Hematopoietic multipotent progenitor cell treated with erythropoietin and hydrocortisone succinate and interleukin-3 and kit ligand, for 6 days (in vitro differentiated cells): ENCODE data around the gene MSH5.

Experiments used
- DNase-seq: peaks from one replicate; pipeline ENCODE4 v3.0.0-alpha.2; 2015

Gene MSH5

DNA sequence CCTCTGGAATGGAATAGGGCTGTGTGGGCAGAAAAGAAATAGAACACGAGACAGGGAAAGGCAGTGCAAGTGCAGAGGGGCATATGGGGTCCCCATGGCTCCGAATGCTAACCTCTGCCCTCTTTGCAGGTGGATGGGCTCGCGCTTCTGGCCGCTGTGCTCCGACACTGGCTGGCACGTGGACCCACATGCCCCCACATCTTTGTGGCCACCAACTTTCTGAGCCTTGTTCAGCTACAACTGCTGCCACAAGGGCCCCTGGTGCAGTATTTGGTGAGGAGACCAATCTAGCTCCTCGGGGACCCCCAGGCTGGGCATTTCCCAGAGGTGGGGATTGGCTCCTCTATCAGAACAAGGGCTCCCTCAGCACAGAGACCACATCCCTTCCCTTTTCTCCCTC lies 21.5 kb downstream of the MSH5 start:
- DNase-seq: no peak

GRCh38 chr6:31762356-31762755 lies 22.6 kb downstream of the MSH5 start, which contains the start of gene SAPCD1:
TSS of gene SAPCD1 (plus strand) at chr6:31762656. CDS start at chr6:31763055, 399 bp downstream.
- no peak for DNase-seq

DNA sequence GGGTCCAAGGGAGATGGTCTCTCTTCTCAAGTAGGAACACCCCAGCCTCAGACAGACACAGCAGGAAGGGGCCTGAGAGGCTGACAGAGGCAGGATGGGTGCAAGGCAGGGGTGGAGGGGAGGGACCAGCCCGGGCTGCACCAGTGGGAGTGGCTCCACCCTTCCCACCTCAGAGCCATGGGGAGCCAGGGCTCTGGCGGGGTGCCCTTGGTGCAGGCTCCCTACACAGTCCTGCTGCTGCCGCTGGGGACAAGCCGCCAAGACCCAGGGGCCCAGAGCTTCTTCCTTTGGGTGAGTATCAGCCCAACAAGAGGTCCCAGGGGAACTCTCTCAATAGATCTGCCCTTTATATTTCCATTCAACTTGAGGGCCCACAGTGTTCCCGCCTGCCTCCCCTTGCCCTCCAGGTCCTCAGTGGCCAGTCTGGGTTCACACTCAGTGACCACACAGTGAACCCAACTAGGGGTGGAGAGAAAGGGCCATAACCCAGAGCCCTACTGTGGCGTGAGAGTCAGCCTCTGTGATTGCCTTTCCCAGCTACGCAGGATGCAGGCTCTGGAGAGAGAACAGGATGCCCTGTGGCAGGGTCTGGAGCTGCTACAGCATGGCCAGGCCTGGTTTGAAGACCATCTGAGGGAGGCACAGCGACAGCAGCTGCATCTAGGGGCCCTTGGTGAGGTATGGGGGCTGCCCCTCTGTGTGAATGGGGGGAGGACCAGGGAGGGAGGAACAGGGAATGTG lies 23.2 kb downstream of the MSH5 start:
- DNase-seq: no peak

DNA sequence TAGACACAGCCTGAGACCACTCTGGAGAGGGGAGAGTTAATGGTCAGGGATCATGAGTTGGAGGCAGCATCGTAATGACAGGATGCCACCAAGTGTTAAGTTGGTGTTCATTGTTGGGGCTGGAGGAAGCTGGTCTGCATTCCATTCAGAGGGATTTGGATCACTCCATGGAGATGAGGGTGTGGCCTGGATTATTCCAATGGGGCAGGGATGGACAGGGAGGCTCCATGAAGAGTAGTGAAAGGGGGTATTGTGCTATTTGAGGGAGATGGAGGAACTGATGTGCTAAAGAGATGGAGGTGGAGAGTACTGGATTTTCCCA lies 23.8 kb downstream of the MSH5 start:
- DNase-seq: no peak

DNA sequence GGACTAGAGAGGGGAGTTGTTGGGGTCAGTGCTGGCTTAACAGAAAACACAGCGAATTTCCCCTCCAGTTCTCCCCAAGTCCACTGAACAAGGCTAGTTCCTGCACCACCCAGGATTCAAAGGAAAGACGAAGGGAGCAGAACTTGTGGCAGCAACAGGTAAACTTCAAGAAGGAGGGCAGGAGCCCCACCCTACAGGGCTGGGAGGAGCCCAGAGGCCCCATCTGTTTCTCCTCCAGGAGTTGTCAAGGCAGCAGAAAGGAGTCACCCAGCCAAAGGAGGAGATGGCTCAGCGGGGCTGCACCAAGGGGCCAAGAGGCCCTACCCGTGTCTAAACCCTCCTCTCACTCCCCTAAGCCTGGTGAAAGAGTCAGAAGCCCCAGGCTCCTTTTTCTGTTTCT lies 24.4 kb downstream of the MSH5 start:
- no peak for DNase-seq

- no peak for DNase-seq
These were observed 25.7 kb downstream of the MSH5 start for GRCh38 chr6:31765559-31765909.

GRCh38 chr6:31765910-31766794 lies 26.3 kb downstream of the MSH5 start:
- DNase-seq: no peak

DNA sequence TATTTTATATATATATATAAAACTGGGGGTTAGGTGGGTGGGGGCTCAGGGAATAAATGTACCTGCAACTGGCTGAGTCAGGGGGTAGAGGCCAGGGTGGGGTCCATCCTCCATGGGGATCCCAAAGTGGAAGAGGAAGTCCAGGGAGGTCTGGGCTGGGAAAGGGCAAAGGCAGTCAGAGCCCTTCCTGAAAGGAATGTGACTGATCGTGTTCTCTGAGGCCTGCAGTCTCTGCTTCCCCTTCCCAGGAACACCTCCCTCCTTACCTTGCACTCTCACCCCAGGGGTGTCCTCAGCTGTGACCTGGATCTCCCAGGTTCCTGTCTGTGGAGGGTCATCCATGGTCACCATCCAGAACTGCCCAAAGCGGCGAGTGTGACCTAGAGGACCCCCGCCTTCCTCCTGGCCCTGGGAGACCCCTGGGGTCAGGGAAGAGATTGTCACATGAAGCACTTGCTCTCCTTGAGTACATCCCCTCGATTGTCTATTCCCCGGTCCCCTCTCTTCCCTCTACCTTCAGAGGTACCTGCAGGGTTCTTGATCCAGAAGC lies 27.4 kb downstream of the MSH5 start:
- no peak for DNase-seq

DNA sequence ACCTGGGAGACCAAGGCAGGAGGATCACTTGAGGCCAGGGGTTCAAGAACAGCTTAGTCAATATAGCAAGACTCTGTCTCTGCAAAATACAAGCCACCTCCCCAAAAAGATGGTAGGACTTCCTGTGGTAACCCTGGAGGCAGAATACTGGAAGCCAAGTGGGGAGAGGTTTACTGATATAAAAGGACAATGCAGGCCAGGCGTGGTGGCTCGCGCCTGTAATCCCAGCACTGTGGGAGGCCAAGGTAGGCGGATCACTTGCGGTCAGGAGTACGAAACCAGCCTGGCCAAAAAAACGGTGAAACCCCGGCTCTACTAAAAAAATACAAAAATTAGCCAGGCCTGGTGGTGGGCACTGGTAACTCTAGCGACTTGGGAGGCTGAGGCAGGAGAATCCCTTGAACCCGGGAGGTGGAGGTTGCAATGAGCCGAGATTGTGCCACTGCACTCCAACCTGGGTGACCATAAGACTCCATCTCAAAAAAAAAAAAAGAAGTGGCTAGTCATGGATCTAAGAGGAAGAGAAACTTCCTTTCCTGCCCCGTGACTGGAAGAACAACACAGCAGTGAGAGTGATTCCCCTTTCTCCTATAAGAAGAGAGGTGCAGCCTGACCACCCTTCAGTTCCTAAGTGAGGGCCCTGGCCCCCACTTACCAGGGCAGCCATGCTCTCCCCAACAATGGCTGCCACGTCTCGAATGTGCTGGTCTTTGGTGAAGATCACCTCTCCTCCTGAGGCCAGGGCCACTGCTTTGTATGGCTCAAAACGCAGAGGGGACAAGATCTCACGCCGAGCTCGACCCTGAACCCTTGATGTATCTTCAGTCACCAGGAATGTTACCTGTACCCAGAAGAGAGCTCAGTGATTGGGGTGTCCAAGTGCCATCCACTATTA lies 28.8 kb downstream of the MSH5 start:
- no peak for DNase-seq

GRCh38 chr6:31769684-31770371 lies 30.0 kb downstream of the MSH5 start:
- DNase-seq: peak; percentile 90

DNA sequence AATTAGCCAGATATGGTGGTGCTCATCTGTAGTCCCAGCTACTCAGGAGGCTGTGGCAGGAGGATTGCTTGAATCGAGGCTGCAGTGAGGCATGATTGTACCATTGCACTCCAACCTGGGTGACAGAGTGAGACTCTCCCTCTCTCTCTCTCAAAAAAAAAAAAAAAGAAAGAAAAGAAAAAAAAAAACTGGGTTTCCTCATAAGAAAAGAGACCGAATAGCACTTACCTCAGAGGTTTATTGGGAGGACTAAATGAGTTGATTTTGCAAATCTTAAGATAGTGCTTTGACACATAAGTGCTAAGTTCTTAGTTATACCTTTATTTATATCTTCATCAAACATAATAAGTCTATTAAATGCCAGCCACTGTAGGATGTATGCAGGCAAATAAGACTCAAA lies 31.1 kb downstream of the MSH5 start:
- DNase-seq: no peak

DNA sequence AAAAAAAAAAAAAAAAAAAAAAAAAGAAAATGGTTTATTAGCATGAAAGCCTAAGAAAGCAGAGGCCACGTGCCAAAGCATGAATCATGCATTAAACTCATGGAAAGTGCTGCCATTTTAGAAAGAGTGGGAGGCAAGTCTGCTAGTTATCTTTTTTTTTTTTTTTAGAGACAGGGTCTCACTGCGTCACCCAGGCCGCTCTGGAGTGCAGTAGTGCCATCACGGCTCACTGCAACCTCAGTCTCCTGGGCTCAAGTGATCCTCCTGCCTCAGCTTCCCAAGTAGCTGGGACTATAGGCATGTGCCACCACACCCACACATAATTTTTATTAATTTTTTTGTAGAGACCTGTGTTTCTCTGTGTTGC lies 32.2 kb downstream of the MSH5 start:
- peak; percentile 38 for DNase-seq

- DNase-seq: no peak
These were observed 35.4 kb downstream of the MSH5 start for GRCh38 chr6:31775184-31775583.

GRCh38 chr6:31775633-31776484 lies 36.1 kb downstream of the MSH5 start:
- DNase-seq: no peak

GRCh38 chr6:31776485-31776988 lies 36.7 kb downstream of the MSH5 start:
- DNase-seq: peak; percentile 46

DNA sequence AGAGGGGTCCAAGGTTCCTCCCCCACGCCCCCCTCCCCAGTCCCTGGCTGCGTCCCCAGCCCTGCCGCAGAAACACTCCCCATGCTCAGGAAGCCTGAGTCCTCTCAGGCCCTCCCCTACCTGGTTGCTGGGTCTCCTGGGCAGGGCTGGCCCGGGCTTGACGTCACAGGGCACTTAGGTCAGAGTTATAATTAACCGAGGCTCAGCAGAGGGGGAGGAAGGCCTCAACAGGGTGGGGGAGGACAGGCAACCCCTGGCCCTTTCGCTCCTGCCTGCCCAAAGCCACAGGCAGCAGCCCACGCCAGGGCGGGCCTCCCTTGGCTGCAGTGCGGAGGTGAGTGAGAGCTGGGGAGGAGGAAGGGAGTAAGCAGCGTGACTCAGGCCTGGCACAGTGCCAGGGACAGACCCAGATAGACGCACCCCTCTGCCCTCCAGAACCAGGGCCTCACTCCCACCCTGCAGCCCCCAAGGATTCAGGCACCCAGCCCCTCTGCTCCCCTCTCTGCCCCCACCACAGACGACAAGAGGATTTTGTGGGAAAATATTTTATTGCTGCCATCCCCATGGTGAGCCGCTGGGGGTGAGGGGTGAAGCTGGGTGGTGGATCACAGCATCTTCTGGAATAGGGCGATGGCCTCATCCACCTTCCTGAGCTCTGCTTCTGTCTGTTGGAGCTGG lies 37.3 kb downstream of the MSH5 start, which contains the start of gene VWA7:
VWA7 (minus strand) TSS at position 340 of the 678 bp plus-strand sequence. CDS start 549 bp downstream, outside the sequence.
- peak; percentile 88 for DNase-seq

- DNase-seq: no peak
These were observed 37.9 kb downstream of the MSH5 start for GRCh38 chr6:31777667-31778050.

- no peak for DNase-seq
These were observed 38.4 kb downstream of the MSH5 start for GRCh38 chr6:31778193-31778592.

- DNase-seq: no peak
These were observed 39.4 kb downstream of the MSH5 start for GRCh38 chr6:31778999-31779885.
